Retinal pigment epithelial cell (primary cell): ENCODE data around the gene DSG1.
A peak's percentile ranks its signal among the peaks of the same experiment; 100 is the strongest.

ENCODE experiments used
- DNase-seq: peaks from one replicate; pipeline ENCODE4 v3.0.0-alpha.2; 2010; ENCODE audit warnings: low read depth
- H3K4me3 ChIP-seq: 2 replicates; pipeline ENCODE4 v1.5.1; 2011; ENCODE audit warnings: mild to moderate bottlenecking, low read length, control low read depth, moderate library complexity
- CTCF ChIP-seq: conservative IDR thresholded peaks from 2 replicates; pipeline ENCODE4 v1.5.1; 2011; ENCODE audit warnings: low read depth, low read length, control low read depth, inconsistent platforms

The DSG1 gene

GRCh38 chr18:31369478-31369877 is 51.5 kb downstream of the DSG1 start:
- no peak overlapping the region for H3K4me3 ChIP-seq
- TF ChIP-seq CTCF, result no peak
- no peak for DNase-seq

- DNase-seq, result no peak
- no peak for TF ChIP-seq CTCF
- no peak overlapping the region for H3K4me3 ChIP-seq
Observed at GRCh38 chr18:31371989-31372388, 54.0 kb downstream of the DSG1 start.

- no peak for DNase-seq
- no peak for TF ChIP-seq CTCF
- H3K4me3 ChIP-seq, result no peak overlapping the region
Observed at GRCh38 chr18:31373641-31374040, 55.7 kb downstream of the DSG1 start.

- no peak for DNase-seq
- H3K4me3 ChIP-seq, result no peak within 1 kb of the TSS
- no peak for TF ChIP-seq CTCF
Observed at GRCh38 chr18:31376477-31376876, 58.5 kb downstream of the DSG1 start, which contains the start of gene DSG4. Gene DSG4 (plus strand): TSS chr18:31376777. CDS start chr18:31376912, 135 bp downstream.

- no peak for DNase-seq
- TF ChIP-seq CTCF, result no peak
- H3K4me3 ChIP-seq, result no peak overlapping the region
Observed at GRCh38 chr18:31380912-31381311, 63.0 kb downstream of the DSG1 start.

- H3K4me3 ChIP-seq, result no peak overlapping the region
- no peak for TF ChIP-seq CTCF
- no peak for DNase-seq
Observed at GRCh38 chr18:31382107-31382506, 64.1 kb downstream of the DSG1 start.

GRCh38 chr18:31386741-31387140 is 68.8 kb downstream of the DSG1 start:
- no peak overlapping the region for H3K4me3 ChIP-seq
- TF ChIP-seq CTCF, result no peak
- DNase-seq, result peak; percentile 34
